MM.1S (cell line): Measurements from ENCODE around the gene FBH1.
"Not testable (repeated sequence)": the region's sequence is repeated elsewhere in the genome, so short reads cannot be mapped to it uniquely, and the experiment has no call there.

Source experiments
- DNase-seq: peaks from one replicate; pipeline ENCODE4 v3.0.0-alpha.2; 2015
- H2AFZ ChIP-seq: fragments of 300-600 bp; sonication (generic); 2 replicates; pipeline ENCODE4 v1.6.0; 2016; ENCODE audit warnings: antibody characterized with exemption, low read length
- H3F3A ChIP-seq: fragments of 300-600 bp; sonication (generic); 2 replicates; pipeline ENCODE4 v1.6.1; 2016; ENCODE audit warnings: mild to moderate bottlenecking, antibody characterized with exemption, low read length, moderate library complexity, mixed read lengths; ENCODE audit not compliant: insufficient read depth
- H3K27ac ChIP-seq: fragments of 300-600 bp; sonication (generic); 2 replicates; pipeline ENCODE4 v1.5.1; 2016; ENCODE audit warnings: mild to moderate bottlenecking, low read length
- H3K27me3 ChIP-seq: fragments of 300-600 bp; sonication (generic); replicated peaks from 2 replicates; pipeline ENCODE4 v1.6.0; 2016; ENCODE audit warnings: low read length; ENCODE audit not compliant: insufficient read depth
- H3K36me3 ChIP-seq: fragments of 300-600 bp; sonication (generic); replicated peaks from 2 replicates; pipeline ENCODE4 v1.6.1; 2016; ENCODE audit warnings: mild to moderate bottlenecking, low read length, mixed read lengths; ENCODE audit not compliant: insufficient read depth
- H3K4me1 ChIP-seq: fragments of 300-600 bp; sonication (generic); 2 replicates; pipeline ENCODE4 v1.6.1; 2016; ENCODE audit warnings: low read length, mixed read lengths
- H3K4me2 ChIP-seq: fragments of 300-600 bp; sonication (generic); 2 replicates; pipeline ENCODE4 v1.6.0; 2016; ENCODE audit warnings: low read depth, low read length
- H3K4me3 ChIP-seq: fragments of 300-600 bp; sonication (generic); 2 replicates; pipeline ENCODE4 v1.5.1; 2016; ENCODE audit warnings: low read length, mixed read lengths
- H3K79me2 ChIP-seq: fragments of 300-600 bp; sonication (generic); 2 replicates; pipeline ENCODE4 v1.6.1; 2016; ENCODE audit warnings: mixed run types, low read length, mixed read lengths
- H3K9ac ChIP-seq: fragments of 300-600 bp; sonication (generic); 2 replicates; pipeline ENCODE4 v1.6.1; 2016; ENCODE audit warnings: low read length, mixed read lengths
- H3K9me2 ChIP-seq: fragments of 300-600 bp; sonication (generic); replicated peaks from 2 replicates; pipeline ENCODE4 v1.6.1; 2016; ENCODE audit warnings: mild to moderate bottlenecking, low read length, mixed read lengths; ENCODE audit not compliant: insufficient read depth
- H3K9me3 ChIP-seq: fragments of 300-600 bp; sonication (generic); replicated peaks from 2 replicates; pipeline ENCODE4 v1.6.1; 2016; ENCODE audit warnings: mild to moderate bottlenecking, low read length, mixed read lengths; ENCODE audit not compliant: insufficient read depth
- H4K20me1 ChIP-seq: fragments of 300-600 bp; sonication (generic); 2 replicates; pipeline ENCODE4 v1.6.1; 2016; ENCODE audit warnings: mild to moderate bottlenecking, low read length, moderate library complexity, mixed read lengths; ENCODE audit not compliant: insufficient read depth
- EZH2 ChIP-seq: fragments of 300-600 bp; sonication (generic); optimal IDR thresholded peaks from 2 replicates; pipeline ENCODE3; 2017; ENCODE audit warnings: low read depth, mild to moderate bottlenecking, antibody characterized with exemption, low read length, mixed read lengths
- EZH2phosphoT487 ChIP-seq: fragments of 300-600 bp; sonication (generic); IDR thresholded peaks from 2 replicates; pipeline ENCODE4 v1.6.1; 2018; ENCODE audit warnings: antibody characterized with exemption, low read length
- TF ChIP-seq, protein P1 (sequence below): fragments of 300-600 bp; sonication (generic); IDR thresholded peaks from 2 replicates; pipeline ENCODE4 v1.5.1; 2016; ENCODE audit warnings: antibody characterized with exemption, low read length, mixed read lengths

FBH1 gene

DNA sequence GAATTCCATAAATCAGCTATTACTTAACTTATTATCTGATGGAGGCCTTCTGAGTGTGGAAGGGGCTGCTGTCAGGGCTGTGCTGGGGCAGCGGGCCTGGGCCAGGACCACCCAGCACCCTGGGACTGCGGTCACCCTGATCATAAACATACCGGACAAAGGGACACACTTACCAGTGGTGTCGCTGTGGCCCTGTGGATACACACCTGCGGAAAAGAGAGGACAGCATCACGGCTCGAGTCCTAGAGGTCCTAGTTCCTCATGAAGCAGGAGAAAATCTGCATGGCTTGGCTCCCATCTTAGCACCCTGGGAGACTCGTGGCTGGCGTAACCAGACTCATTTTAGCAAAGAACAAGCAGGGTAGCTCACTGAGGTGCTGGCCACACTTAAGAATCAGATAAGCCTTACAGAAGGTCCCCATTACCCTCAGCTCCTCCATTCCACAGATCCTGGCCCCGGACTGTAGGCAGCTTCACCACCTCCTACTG, 69.6 kb downstream of the FBH1 start:
- no peak for DNase-seq
- Histone ChIP-seq H3K27me3 (no peaks in the 10 kb centered on the region), H3K36me3 (0 out of 2 replicates have a peak, but pooled peaks cover 5% of the 10 kb centered on the region), H3K9ac (no peak overlapping the region), H2AFZ (no peak overlapping the region), H3K27ac (no peak overlapping the region), H3F3A (no peaks in the 10 kb centered on the region), H3K79me2 (no peaks in the 10 kb centered on the region), H3K9me2 (no peaks in the 10 kb centered on the region), H3K4me3 (no peak overlapping the region), H4K20me1 (no peaks in the 10 kb centered on the region), H3K9me3 (no peaks in the 10 kb centered on the region), H3K4me1 (no peaks in the 10 kb centered on the region), H3K4me2 (no peak overlapping the region)
- TF ChIP-seq EZH2 (no peak), EZH2phosphoT487 (no peak)
- TF ChIP-seq, protein P1, sequence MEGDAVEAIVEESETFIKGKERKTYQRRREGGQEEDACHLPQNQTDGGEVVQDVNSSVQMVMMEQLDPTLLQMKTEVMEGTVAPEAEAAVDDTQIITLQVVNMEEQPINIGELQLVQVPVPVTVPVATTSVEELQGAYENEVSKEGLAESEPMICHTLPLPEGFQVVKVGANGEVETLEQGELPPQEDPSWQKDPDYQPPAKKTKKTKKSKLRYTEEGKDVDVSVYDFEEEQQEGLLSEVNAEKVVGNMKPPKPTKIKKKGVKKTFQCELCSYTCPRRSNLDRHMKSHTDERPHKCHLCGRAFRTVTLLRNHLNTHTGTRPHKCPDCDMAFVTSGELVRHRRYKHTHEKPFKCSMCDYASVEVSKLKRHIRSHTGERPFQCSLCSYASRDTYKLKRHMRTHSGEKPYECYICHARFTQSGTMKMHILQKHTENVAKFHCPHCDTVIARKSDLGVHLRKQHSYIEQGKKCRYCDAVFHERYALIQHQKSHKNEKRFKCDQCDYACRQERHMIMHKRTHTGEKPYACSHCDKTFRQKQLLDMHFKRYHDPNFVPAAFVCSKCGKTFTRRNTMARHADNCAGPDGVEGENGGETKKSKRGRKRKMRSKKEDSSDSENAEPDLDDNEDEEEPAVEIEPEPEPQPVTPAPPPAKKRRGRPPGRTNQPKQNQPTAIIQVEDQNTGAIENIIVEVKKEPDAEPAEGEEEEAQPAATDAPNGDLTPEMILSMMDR: no peak

DNA sequence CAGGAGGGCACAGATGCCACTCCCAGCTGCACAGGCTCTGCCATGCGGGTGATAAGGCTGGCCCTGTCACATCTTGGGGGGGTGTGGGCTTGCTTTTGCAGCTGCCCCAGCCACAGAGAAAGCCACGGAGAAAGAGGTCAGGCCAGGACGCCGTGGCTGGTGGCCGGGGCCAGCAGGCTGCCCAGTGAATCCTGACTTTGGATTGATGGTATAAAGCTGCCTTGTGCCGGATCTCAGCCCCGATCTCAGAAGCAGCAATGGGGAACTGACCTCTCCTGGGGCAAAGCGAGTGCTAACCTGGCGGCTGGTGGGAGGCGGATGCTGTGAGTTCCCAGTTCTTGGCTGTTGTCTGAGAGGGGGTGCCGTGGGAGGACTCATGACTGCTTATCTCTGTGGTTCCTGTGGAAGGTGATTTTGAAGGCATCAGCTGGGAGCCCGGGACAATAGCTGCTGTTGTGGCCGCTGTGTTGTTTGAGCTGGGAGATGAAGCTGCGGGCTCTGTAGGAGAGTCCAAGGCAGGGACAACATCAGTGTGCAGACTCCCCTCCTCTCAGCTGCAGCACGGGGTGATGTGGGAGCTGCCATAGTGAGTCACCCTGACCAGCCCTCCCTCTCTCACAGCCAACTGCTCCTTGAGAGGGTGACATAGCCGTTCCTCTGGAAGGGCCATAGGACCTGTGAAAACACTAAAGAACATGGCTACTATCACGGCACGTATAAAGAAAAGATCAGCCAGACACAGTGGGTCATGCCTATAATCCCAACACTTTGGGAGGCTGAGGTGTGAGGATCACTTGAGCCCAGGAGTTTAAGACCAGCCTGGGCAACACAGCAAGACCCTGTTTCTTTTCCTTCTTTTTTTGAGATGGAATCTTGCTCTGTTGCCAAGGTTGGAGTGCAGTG, 70.3 kb downstream of the FBH1 start:
- Histone ChIP-seq H3K4me3 (no peak overlapping the region), H3K9me3 (no peaks in the 10 kb centered on the region), H4K20me1 (no peaks in the 10 kb centered on the region), H3K9me2 (no peaks in the 10 kb centered on the region), H3K4me1 (no peaks in the 10 kb centered on the region), H3K9ac (no peak overlapping the region), H3K79me2 (no peaks in the 10 kb centered on the region), H3F3A (no peaks in the 10 kb centered on the region), H2AFZ (no peak overlapping the region), H3K4me2 (no peak overlapping the region), H3K27ac (no peak overlapping the region), H3K36me3 (0 out of 2 replicates have a peak, but pooled peaks cover 5% of the 10 kb centered on the region), H3K27me3 (no peaks in the 10 kb centered on the region)
- DNase-seq: no peak
- TF ChIP-seq EZH2phosphoT487: no peak
- TF ChIP-seq, protein P1: no peak
- no peak for TF ChIP-seq EZH2

DNA sequence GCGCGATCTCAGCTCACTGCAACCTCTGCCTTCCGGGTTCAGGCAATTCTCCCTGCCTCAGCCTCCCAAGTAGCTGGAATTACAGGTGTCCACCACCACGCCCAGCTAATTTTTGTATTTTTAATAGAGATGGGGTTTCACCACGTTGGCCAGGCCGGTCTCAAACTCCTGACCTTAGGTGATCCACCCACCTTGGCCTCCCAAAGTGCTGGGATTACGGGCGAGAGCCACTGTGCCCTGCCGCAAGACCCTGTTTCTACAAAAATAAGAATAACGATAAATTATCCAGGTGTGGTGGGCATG, 70.9 kb downstream of the FBH1 start:
- not testable (repeated sequence) for H4K20me1 ChIP-seq, H3K79me2 ChIP-seq, H3K27me3 ChIP-seq, H3K27ac ChIP-seq, H3K9me3 ChIP-seq, H3K9ac ChIP-seq, DNase-seq, H3K4me3 ChIP-seq, H3F3A ChIP-seq, H3K36me3 ChIP-seq, H3K9me2 ChIP-seq, H2AFZ ChIP-seq, H3K4me1 ChIP-seq, H3K4me2 ChIP-seq
